ENCODE data around the gene TRAPPC3. TPM values are rescaled to one million over a fixed set of nuclear protein-coding genes. Genes with fewer than 3 reads are reported as not detected.

The TRAPPC3 gene
- polyA plus RNA-seq, 1 donor (not counting 4 experiments of a cell fraction or from before 2014, with no cell fraction given) = 173 TPM

DNA sequence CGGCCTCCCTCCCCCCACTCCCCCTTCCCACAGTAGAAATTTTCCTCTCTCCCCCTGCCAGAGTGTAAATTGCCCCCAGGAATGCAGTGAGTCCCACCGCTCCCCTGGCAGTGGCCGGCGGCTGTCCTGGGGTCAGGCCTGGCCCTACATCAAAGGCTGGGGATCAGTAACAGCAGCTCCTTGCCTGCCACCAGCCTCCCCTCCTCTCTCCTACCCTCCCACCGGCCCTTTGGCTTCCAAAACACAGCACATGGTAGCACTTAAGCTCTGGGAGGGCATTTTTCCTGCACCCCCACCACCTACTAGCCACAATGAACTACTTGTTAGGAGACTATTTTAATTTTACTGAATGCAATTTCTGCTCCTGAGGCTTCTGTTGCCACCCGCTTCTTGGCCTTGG, 15.3 kb downstream of the TRAPPC3 start:
- Histone ChIP-seq H3K36me3 (ENCODE audit: control insufficient read depth in 2 of 2, extremely low read depth in 1 of 2, insufficient read depth in 2 of 2, low read length in 2 of 2) (peaks cover 9 to 20% of the 10 kb centered on the region in 2 experiments), H3K27ac (ENCODE audit: control insufficient read depth, insufficient read depth, low read length) (peak overlapping the region; percentile 98), H4K20me1 (ENCODE audit: control insufficient read depth, extremely low read depth, insufficient read depth, low read length) (no peaks in the 10 kb centered on the region), H3K9me1 (ENCODE audit: control insufficient read depth, extremely low read depth, insufficient read depth, low read length) (no peaks in the 10 kb centered on the region), H3K9ac (ENCODE audit: control insufficient read depth, extremely low read depth, insufficient read depth, low read length) (peak overlapping the region; percentile 18), H3K4me2 (ENCODE audit: control insufficient read depth, extremely low read depth, insufficient read depth, low read depth, low read length) (peak overlapping the region; percentile 76), H3K79me2 (ENCODE audit: control insufficient read depth, insufficient read depth, low read length) (peaks cover 3% of the 10 kb centered on the region), H3K4me1 (ENCODE audit: control insufficient read depth, extremely low read depth, insufficient read depth, low read length) (peaks cover 43% of the 10 kb centered on the region), H2AFZ (ENCODE audit: control insufficient read depth, low read length) (no peak overlapping the region), H3K4me3 (ENCODE audit: control insufficient read depth in 2 of 3, extremely low read depth in 1 of 3, insufficient read depth in 2 of 3, low read depth in 1 of 3, low read length in 3 of 3) (no peak overlapping the region), H3K9me3 (ENCODE audit: control insufficient read depth, low read depth, low read length) (no peaks in the 10 kb centered on the region), H3K27me3 (ENCODE audit: control insufficient read depth, extremely low read depth, insufficient read depth, low read length) (no peaks in the 10 kb centered on the region)
- TF ChIP-seq EZH2 (IDR thresholded peaks at IDR 0.05; ENCODE audit: low read length) = no peak
- TF ChIP-seq, protein P1, sequence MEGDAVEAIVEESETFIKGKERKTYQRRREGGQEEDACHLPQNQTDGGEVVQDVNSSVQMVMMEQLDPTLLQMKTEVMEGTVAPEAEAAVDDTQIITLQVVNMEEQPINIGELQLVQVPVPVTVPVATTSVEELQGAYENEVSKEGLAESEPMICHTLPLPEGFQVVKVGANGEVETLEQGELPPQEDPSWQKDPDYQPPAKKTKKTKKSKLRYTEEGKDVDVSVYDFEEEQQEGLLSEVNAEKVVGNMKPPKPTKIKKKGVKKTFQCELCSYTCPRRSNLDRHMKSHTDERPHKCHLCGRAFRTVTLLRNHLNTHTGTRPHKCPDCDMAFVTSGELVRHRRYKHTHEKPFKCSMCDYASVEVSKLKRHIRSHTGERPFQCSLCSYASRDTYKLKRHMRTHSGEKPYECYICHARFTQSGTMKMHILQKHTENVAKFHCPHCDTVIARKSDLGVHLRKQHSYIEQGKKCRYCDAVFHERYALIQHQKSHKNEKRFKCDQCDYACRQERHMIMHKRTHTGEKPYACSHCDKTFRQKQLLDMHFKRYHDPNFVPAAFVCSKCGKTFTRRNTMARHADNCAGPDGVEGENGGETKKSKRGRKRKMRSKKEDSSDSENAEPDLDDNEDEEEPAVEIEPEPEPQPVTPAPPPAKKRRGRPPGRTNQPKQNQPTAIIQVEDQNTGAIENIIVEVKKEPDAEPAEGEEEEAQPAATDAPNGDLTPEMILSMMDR (optimal IDR thresholded peaks at IDR 0.05 in 1 of 3, IDR thresholded peaks at IDR 0.05 in 1 of 3, conservative IDR thresholded peaks at IDR 0.05 in 1 of 3; ENCODE audit: extremely low read depth in 1 of 3, insufficient read depth in 2 of 3, low read length in 3 of 3) = no peak
- DNase-seq (ENCODE audit: low read depth, low spot score) (no peak), FAIRE-seq (no peak)
- dilution Hi-C loops (cut with MboI; ENCODE audit: extremely low pct_ligation_motif_present, low sequenced_read_pairs) = no loop called here

DNA sequence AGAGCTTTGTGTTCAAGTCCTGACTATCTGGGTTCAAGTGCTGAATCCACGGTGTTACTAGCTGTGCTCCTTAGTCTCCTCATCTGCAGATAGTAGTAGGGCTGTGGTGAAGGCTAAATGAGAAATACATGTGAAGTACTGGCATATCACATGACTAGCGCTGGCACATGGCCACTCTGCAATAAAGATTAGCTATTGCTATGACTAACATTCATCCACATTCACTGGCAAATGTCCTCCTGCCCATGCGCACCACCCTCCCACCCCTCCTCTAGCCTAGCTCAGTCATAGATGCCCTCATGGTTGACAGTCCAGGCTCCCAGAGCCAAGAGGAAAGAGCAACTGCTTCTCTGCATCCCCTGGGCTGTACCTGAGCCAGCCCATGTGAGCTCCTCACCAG, 15.8 kb downstream of the TRAPPC3 start:
- Histone ChIP-seq H4K20me1 (ENCODE audit: control insufficient read depth, extremely low read depth, insufficient read depth, low read length) (no peaks in the 10 kb centered on the region), H3K4me2 (ENCODE audit: control insufficient read depth, extremely low read depth, insufficient read depth, low read depth, low read length) (peak overlapping the region; percentile 25), H3K4me3 (ENCODE audit: control insufficient read depth in 2 of 3, extremely low read depth in 1 of 3, insufficient read depth in 2 of 3, low read depth in 1 of 3, low read length in 3 of 3) (no peak overlapping the region), H3K9ac (ENCODE audit: control insufficient read depth, extremely low read depth, insufficient read depth, low read length) (no peak overlapping the region), H3K27me3 (ENCODE audit: control insufficient read depth, extremely low read depth, insufficient read depth, low read length) (no peaks in the 10 kb centered on the region), H3K4me1 (ENCODE audit: control insufficient read depth, extremely low read depth, insufficient read depth, low read length) (peaks cover 43% of the 10 kb centered on the region), H3K36me3 (ENCODE audit: control insufficient read depth in 2 of 2, extremely low read depth in 1 of 2, insufficient read depth in 2 of 2, low read length in 2 of 2) (peaks cover 9 to 20% of the 10 kb centered on the region in 2 experiments), H3K79me2 (ENCODE audit: control insufficient read depth, insufficient read depth, low read length) (peaks cover 3% of the 10 kb centered on the region), H3K9me1 (ENCODE audit: control insufficient read depth, extremely low read depth, insufficient read depth, low read length) (no peaks in the 10 kb centered on the region), H3K9me3 (ENCODE audit: control insufficient read depth, low read depth, low read length) (no peaks in the 10 kb centered on the region), H3K27ac (ENCODE audit: control insufficient read depth, insufficient read depth, low read length) (peak overlapping the region; percentile 98), H2AFZ (ENCODE audit: control insufficient read depth, low read length) (peak overlapping the region; percentile 14)
- peak; percentile 75 for DNase-seq (ENCODE audit: low read depth, low spot score)
- peak; percentile 87 for FAIRE-seq
- TF ChIP-seq, protein P1 (optimal IDR thresholded peaks at IDR 0.05 in 1 of 3, IDR thresholded peaks at IDR 0.05 in 1 of 3, conservative IDR thresholded peaks at IDR 0.05 in 1 of 3; ENCODE audit: extremely low read depth in 1 of 3, insufficient read depth in 2 of 3, low read length in 3 of 3) = no peak
- TF ChIP-seq EZH2 (IDR thresholded peaks at IDR 0.05; ENCODE audit: low read length) = no peak
- dilution Hi-C loops (cut with MboI; ENCODE audit: extremely low pct_ligation_motif_present, low sequenced_read_pairs) = no loop called here

Data from keratinocyte (primary cell).